ENCODE measurements around the gene JAZF1.

Gene JAZF1

GRCh38 chr7:27955596-27955995, 225.0 kb downstream of the JAZF1 start:
- DNase-seq = no peak

DNA sequence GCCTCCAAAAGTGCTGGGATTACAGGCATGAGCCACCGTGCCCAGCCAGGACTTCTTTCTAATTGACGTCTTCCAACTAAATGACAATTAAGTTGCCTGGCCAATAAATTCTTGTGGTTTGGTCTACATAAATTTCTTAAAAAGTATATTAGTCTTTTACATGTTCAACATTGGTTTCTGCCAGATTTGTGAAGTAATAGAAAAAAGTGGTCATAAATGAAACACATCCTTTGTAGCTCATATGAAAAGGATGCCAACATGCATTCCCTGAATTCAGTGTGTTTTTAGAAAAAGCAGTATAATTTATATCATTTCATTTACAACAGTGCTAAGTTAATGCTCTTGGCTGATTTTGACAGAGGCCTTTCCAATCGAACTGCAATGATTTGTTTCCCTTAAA, 225.6 kb downstream of the JAZF1 start:
- DNase-seq = no peak

GRCh38 chr7:27953777-27954176, 226.8 kb downstream of the JAZF1 start:
- DNase-seq = no peak

- DNase-seq = no peak
Measured at GRCh38 chr7:27953361-27953760, 227.2 kb downstream of the JAZF1 start.

DNA sequence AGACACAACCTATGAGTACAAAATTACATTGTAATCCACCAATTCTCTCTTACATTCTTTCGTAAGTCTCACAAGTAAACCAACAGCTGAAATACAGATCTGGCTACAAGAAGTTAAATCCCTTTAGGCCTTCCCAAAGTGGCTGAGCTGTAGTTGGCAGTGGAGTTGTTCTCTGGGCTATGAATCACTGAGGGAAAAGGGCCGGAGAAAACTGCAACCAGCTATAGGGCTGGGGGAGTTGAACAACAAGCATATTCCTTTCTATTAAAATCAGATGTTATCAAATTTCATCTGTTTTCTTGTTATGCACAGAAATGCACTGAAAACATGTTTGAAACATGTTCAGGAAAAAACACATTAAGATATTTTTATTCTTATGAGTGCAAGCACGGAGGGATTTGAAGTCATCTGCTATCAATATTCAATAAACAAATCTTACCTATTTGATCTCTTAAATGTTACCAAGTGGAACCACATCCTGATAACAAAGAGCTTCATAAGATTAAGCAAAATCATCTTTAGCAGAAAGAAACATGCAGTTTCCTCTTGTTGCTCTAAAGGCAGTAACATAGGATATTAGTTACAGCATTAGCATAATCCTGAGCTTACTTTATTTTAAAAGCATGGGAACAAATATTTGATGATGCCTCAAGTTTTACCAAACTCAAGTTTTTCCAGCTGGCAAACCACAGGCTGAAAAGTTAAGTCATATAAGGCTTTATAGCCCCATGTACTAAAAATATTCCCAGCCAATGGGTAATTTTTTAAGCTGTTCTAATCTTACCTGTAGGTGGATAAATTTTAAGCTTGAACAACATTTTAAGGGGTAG, 227.9 kb downstream of the JAZF1 start:
- DNase-seq = peak in 1 of 2 donors; percentile 10

DNA sequence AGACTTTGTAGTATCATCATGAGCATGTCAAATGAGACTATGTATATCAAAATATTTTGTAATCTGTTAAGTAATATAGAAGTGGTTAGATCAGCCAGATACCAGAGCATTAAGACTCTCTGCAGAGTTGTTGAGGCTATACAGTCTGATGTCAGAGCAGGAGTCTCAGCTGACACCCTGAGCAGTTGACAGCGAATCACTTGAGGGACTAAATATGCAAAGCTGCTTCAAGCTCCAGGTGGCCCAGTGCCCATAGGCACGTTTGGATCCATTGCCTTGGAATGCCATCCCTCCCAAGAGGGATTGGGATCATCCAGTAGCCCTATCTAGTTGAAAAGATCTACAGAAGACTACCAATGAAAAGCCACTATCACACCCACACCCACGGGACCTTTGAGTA, 230.5 kb downstream of the JAZF1 start:
- no peak for DNase-seq

- DNase-seq = no peak
Measured at GRCh38 chr7:27948861-27949260, 231.7 kb downstream of the JAZF1 start.

GRCh38 chr7:27947586-27948278, 232.9 kb downstream of the JAZF1 start:
- no peak for DNase-seq

DNA sequence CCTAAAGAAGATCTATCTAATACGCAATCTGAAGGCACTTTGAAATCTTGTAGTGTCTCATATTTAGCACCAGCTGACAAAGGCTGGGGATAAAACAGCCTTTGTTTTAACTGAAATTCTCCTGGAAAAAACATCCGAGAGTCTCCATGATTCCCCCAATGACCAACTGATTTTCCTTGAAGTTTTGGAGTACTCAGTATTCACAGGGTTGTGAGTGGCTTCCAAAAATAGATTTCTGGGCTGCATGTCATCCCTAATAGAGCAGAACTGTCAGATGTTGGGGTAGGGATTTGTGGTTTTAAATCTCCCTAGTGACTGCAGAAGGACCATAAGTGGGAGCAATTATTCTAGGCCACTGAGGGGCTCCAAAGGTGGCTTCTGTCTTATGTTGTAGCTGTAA, 234.2 kb downstream of the JAZF1 start:
- no peak for DNase-seq

- no peak for DNase-seq
Measured at GRCh38 chr7:27945058-27945795, 235.4 kb downstream of the JAZF1 start.

GRCh38 chr7:27944643-27945042, 236.0 kb downstream of the JAZF1 start:
- DNase-seq = no peak

- DNase-seq = no peak
Measured at GRCh38 chr7:27943241-27943640, 237.4 kb downstream of the JAZF1 start.

GRCh38 chr7:27942711-27943110, 237.9 kb downstream of the JAZF1 start:
- no peak for DNase-seq

DNA sequence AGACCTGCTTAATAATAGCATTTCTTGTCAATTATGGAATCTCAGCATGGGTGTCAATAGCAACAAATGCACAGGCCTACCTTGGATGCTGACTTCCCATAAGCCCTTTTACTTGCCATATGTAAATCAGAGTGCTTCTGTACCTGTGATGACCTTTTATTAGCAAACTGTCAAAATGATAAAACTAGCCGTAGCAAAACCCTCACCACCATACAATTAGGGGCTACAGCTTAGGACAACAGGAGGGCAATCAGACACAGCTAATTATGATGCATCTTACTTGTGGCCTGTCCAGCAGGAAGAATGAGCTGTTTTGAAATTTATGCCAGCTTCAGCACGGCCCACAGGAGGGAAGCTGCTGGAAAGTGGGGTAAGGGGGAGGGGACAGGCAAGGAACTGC, 239.1 kb downstream of the JAZF1 start:
- DNase-seq = no peak

DNA sequence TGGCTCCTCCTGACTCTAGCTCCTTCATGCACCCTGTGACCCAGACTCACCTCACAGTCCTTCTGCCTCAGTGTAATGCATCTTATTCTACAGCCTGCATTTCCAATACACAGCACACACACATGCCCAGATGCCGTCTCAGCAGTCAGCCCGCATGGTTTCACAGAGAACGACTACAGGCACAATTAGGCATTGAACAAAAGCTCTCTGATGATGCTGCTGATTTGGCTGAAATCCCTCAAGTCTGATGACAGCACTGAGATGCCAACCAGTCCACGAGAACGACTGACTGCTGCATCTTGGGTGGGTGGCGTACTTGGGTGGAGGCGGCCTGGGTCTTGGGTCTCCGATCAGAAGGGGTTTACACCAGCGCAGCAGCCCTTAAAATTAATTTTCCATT, 240.3 kb downstream of the JAZF1 start:
- no peak for DNase-seq

- no peak for DNase-seq
Measured at GRCh38 chr7:27939893-27940292, 240.7 kb downstream of the JAZF1 start.

DNA sequence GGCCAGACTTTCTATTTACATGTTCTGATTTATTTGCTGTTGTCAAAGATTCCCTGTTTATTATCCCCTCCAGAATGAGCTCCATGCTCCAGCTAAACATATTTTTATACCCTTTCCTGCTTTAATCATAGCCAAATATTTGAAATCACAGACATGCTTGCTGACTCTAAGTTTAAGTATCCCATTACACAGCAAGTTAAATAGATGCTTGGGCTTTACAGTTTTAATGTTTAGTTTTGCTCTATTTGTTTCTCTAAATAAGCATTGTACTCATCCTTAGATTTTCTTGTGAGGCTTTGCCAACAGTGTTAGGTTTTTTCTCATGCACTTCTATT, 243.9 kb downstream of the JAZF1 start:
- no peak for DNase-seq

DNA sequence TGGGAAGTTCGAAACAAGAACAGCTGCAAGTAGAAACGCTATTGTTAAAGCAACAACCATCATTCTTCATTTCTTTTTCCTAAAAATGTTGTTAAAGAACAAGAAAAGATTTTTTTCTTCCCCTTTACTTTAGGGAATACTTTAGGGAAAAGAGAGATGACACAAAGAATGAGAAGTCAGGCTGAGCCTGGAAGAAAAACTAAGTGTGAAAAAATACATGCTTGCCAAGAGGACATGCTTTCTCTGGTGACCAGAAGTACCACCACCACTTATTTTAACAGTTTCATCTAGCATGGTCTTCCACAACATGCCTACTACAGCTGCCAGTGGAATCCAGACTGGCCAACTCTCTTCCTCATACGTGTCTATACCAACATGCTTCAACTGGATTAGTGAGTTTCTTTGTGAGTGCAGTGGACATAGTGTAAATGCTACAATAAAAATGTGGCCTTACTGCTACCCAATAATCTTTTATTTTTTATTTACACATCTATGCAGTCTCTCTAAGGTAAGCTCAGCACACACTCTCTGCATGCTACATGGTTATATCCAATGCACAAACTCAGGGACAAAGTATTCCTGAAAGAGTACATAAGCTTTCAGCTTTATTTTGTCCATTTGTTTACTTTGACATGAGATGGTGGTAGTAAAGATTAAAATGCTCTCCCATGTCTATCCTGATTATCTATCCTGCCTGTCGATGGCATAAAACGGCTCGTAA, 244.4 kb downstream of the JAZF1 start:
- no peak for DNase-seq

GRCh38 chr7:27933671-27934565, 246.7 kb downstream of the JAZF1 start:
- DNase-seq = no peak

GRCh38 chr7:27930910-27931476, 249.6 kb downstream of the JAZF1 start:
- DNase-seq = no peak

DNA sequence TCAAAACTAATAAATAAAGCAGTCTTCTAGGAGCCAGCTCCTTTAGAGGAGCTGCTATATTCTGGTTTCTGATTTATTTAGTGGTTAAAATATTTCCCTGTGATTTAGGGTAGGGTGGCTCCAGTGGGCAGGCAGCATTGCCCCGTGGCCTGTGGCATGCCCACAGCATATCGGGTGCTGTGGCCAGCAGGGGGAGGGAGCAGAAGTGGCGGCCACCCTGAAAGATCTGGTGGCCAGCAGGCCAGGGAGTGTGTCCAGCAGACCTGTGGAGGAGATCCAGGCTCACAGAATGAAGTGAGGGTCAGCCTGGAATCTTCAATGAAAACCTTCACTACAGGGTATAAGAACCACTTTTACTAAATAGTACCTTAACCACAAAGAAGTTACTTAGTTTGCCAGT, 251.5 kb downstream of the JAZF1 start:
- DNase-seq = no peak

- no peak for DNase-seq
Measured at GRCh38 chr7:27928001-27928400, 252.6 kb downstream of the JAZF1 start.
